ENCODE data around the gene LINC00237. TPM values are rescaled to one million over a fixed set of nuclear protein-coding genes. Genes with fewer than 3 reads are reported as not detected.
A peak's percentile ranks its signal among the peaks of the same experiment; 100 is the strongest.

LINC00237 gene
- total RNA-seq, 4 donors from 2014 or later = not detected

GRCh38 chr20:21126581-21126870 is 20.4 kb upstream of the LINC00237 start:
- intact Hi-C loops (cut with DNase I; ENCODE audit: low total_unique reads) = no loop called here
- peak overlapping the region; percentile 81 to 83 for H3K27ac ChIP-seq
- no peaks in the 10 kb centered on the region for H3K27me3 ChIP-seq
- no peak for DNase-seq
- no peaks in the 10 kb centered on the region for H3K4me1 ChIP-seq
- no peaks in the 10 kb centered on the region for H3K9me3 ChIP-seq
- peak overlapping the region; percentile 81 to 84 for H3K4me3 ChIP-seq
- no peak for TF ChIP-seq POLR2A (IDR thresholded peaks at IDR 0.05)
- no peak for TF ChIP-seq CTCF (IDR thresholded peaks at IDR 0.05)
- H3K36me3 ChIP-seq = no peaks in the 10 kb centered on the region

GRCh38 chr20:21125849-21126580 is 19.9 kb upstream of the LINC00237 start, which contains the start of gene KIZ:
Gene KIZ, plus strand, starts transcription at chr20:21126082. Its CDS starts 34 bp downstream, at chr20:21126116.
- peak within 1 kb of the TSS; percentile 81 to 84 for H3K4me3 ChIP-seq
- intact Hi-C loops (cut with DNase I; ENCODE audit: low total_unique reads) = no loop called here
- peak within 1 kb of the TSS; percentile 81 to 83 for H3K27ac ChIP-seq
- H3K36me3 ChIP-seq = no peaks in the 10 kb centered on the region
- TF ChIP-seq POLR2A (IDR thresholded peaks at IDR 0.05) (peak; percentile 89 to 92), CTCF (IDR thresholded peaks at IDR 0.05) (peak; percentile 22 to 72 (median 50))
- peak; percentile 95 to 98 for DNase-seq
- no peaks in the 10 kb centered on the region for H3K9me3 ChIP-seq
- H3K27me3 ChIP-seq = no peaks in the 10 kb centered on the region
- H3K4me1 ChIP-seq = no peaks in the 10 kb centered on the region

GRCh38 chr20:21125072-21125848 is 19.1 kb upstream of the LINC00237 start:
- peak; percentile 29 to 46 for DNase-seq
- H3K27ac ChIP-seq = peak overlapping the region; percentile 62 to 70
- H3K4me1 ChIP-seq = no peaks in the 10 kb centered on the region
- TF ChIP-seq CTCF (IDR thresholded peaks at IDR 0.05) = peak in 1 of 4 experiments; percentile 17
- TF ChIP-seq POLR2A (IDR thresholded peaks at IDR 0.05) = no peak
- no peaks in the 10 kb centered on the region for H3K9me3 ChIP-seq
- intact Hi-C loops (cut with DNase I; ENCODE audit: low total_unique reads) = no loop called here
- H3K4me3 ChIP-seq = peak overlapping the region; percentile 35 to 84
- no peaks in the 10 kb centered on the region for H3K36me3 ChIP-seq
- no peaks in the 10 kb centered on the region for H3K27me3 ChIP-seq

GRCh38 chr20:21124190-21124589 is 18.0 kb upstream of the LINC00237 start:
- intact Hi-C loops (cut with DNase I; ENCODE audit: low total_unique reads) = no loop called here
- no peaks in the 10 kb centered on the region for H3K36me3 ChIP-seq
- no peak for TF ChIP-seq POLR2A (IDR thresholded peaks at IDR 0.05)
- no peak for TF ChIP-seq CTCF (IDR thresholded peaks at IDR 0.05)
- no peak overlapping the region for H3K27ac ChIP-seq
- no peak for DNase-seq
- no peaks in the 10 kb centered on the region for H3K9me3 ChIP-seq
- H3K27me3 ChIP-seq = no peaks in the 10 kb centered on the region
- no peak overlapping the region for H3K4me3 ChIP-seq
- H3K4me1 ChIP-seq = no peaks in the 10 kb centered on the region

- Histone ChIP-seq H3K4me1 (no peaks in the 10 kb centered on the region), H3K36me3 (no peaks in the 10 kb centered on the region), H3K4me3 (no peak overlapping the region), H3K27me3 (no peaks in the 10 kb centered on the region), H3K9me3 (no peaks in the 10 kb centered on the region), H3K27ac (no peak overlapping the region)
- intact Hi-C loops (cut with DNase I; ENCODE audit: low total_unique reads) = no loop called here
- DNase-seq = no peak
- TF ChIP-seq CTCF (IDR thresholded peaks at IDR 0.05) = no peak
- no peak for TF ChIP-seq POLR2A (IDR thresholded peaks at IDR 0.05)
Measured at GRCh38 chr20:21118782-21119181, 12.6 kb upstream of the LINC00237 start.
